GM20000 (cell line): Measurements from ENCODE around the gene GRHL1.
A peak's percentile ranks its signal among the peaks of the same experiment; 100 is the strongest.

Experiments used
- DNase-seq: peaks from one replicate; pipeline ENCODE4 v3.0.0; 2012; ENCODE audit warnings: low spot score
- TF ChIP-seq, protein P1 (sequence below): IDR thresholded peaks from 2 replicates; pipeline ENCODE4 v1.5.1; 2012; ENCODE audit warnings: mild to moderate bottlenecking, control low read depth; ENCODE audit errors: extremely low read depth, missing control alignments

Gene GRHL1

DNA sequence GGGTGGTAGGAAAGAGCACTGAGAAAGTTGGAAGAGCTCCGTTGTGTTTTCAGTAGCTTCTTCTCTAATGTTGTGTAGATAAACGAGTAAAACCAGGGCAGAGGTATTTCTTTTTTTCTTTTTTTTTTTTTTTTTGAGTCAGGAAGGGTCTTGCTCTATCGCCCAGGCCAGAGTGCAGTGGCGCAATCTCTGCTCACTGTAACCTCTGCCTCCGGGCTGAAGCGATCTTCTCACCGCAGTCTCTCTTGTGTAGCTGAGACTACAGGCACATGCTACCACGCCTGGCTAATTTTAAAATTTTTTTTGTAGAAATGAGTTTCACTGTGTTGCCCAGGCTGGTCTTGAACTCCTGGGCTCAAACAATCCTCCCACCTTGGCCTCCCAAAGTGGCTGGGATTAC lies 6.6 kb downstream of the GRHL1 start:
- no peak for DNase-seq

DNA sequence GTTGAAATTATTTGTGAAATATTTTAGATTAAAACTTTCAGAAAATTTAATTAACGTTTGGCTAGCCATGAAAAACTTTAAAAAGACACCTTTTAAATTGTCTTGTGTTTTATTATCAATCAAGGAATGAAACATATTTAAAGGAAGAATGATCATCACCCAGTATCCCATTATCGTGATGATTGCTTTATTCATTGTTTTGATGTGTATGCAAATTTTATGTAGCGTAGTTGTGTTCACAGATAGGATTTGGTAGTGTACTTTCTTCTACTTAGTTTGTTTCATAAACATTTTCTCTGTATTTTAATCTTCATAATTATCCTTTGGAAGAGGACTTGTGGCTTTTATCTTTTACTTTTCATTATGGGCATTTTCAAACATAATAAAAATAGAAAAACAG lies 7.8 kb downstream of the GRHL1 start:
- no peak for DNase-seq
- TF ChIP-seq, protein P1, sequence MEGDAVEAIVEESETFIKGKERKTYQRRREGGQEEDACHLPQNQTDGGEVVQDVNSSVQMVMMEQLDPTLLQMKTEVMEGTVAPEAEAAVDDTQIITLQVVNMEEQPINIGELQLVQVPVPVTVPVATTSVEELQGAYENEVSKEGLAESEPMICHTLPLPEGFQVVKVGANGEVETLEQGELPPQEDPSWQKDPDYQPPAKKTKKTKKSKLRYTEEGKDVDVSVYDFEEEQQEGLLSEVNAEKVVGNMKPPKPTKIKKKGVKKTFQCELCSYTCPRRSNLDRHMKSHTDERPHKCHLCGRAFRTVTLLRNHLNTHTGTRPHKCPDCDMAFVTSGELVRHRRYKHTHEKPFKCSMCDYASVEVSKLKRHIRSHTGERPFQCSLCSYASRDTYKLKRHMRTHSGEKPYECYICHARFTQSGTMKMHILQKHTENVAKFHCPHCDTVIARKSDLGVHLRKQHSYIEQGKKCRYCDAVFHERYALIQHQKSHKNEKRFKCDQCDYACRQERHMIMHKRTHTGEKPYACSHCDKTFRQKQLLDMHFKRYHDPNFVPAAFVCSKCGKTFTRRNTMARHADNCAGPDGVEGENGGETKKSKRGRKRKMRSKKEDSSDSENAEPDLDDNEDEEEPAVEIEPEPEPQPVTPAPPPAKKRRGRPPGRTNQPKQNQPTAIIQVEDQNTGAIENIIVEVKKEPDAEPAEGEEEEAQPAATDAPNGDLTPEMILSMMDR = no peak

More for the DNA sequence above, 6.6 kb downstream of the GRHL1 start:
- TF ChIP-seq, protein P1 = no peak

DNA sequence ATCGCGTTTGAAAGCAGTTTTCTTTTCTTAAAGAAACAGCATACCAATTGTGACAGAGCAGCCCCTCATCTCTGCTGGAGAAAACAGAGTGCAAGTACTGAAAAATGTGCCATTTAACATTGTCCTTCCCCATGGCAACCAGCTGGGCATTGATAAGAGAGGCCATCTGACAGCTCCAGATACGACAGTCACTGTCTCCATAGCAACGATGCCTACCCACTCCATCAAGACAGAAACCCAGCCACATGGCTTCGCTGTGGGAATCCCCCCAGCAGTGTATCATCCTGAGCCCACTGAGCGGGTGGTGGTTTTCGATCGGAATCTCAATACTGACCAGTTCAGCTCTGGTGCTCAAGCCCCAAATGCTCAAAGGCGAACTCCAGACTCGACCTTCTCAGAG lies 9.5 kb downstream of the GRHL1 start:
- TF ChIP-seq, protein P1 = no peak
- no peak for DNase-seq

DNA sequence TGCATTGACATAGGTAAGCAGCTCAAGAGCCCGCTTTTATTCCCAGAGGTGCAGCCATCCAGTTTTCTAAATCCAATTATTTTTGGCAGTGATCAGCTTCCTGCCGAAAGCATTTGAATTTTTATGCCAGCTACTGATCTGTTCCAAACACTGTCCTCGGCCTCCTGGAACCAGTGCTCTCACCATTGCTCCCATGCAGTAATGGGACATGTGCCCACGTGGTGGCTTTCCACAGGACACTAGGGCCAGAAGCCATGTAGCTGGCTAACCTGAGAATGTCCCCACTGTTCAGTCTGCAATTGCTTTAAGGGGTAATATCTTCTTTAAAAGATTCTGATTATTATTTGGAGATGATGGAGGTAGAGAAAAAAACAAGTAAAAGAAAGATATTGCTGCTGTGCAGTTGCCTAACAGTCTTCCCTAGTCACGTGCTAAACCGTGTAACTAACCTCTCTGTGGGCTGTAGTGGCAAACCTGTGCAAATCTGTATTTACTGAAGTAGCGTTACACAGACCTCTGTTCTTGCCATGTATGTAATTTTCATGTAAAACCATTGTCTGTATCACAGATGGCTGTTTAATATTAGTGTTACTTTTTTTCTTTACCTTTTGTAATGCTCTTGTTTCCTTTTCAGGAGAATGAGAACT lies 13.0 kb downstream of the GRHL1 start:
- TF ChIP-seq, protein P1 = no peak
- no peak for DNase-seq

DNA sequence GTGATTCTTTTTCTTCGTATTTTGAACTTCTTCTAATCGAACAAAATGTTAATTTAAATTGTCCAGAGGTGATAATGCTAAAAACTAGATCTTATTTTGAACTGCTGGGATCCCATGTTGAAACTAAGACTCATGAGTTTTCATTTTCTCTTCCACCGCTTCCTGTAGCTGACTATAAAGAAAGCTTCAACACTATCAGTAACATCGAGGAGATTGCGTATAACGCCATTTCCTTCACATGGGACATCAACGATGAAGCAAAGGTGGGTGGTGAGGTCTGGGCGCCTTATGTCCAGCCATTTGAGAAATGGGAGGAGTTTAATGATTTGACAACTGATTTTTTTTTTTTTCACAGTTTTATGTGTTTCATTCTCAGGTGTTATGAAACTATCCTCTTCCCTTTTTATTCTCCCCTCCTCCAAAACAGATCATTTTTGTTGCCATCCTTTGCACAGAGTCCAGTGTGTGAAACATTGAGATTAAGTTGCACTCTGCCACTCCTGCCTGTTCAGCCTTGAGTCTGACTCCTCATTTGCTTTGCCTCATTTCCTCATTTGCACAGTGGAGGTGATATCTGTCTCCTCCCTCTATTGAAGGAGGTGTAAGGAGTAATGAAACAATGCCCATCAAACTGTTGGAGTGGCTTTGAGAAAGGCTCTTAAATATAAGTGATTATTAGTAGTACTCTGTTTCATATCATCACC lies 13.8 kb downstream of the GRHL1 start:
- TF ChIP-seq, protein P1 = no peak
- no peak for DNase-seq

DNA sequence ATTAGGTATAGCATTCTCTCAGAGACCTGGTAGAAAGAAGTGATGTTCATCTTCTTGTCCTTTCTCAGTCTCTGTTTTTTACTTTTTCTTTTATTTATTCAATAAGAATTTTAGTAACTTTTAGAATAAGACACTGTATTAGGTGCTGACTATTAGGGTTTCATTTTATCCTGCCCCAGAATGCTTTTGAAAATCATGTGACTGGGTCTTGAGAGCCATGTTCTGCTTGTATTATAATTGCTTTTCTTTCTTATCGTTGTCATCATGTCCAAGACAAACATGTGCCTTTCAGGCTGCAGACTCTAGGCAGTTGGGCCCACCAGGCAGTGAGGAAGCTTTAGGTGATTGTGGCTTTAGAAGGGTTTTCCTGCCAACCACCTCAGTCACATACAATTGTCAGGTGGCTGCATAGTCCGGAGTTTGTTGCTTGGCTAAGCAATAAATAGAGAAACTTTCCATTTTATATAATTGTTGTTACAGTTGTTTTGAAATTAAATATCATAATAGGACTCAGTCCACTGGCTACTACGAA lies 15.1 kb downstream of the GRHL1 start:
- TF ChIP-seq, protein P1 = no peak
- no peak for DNase-seq

DNA sequence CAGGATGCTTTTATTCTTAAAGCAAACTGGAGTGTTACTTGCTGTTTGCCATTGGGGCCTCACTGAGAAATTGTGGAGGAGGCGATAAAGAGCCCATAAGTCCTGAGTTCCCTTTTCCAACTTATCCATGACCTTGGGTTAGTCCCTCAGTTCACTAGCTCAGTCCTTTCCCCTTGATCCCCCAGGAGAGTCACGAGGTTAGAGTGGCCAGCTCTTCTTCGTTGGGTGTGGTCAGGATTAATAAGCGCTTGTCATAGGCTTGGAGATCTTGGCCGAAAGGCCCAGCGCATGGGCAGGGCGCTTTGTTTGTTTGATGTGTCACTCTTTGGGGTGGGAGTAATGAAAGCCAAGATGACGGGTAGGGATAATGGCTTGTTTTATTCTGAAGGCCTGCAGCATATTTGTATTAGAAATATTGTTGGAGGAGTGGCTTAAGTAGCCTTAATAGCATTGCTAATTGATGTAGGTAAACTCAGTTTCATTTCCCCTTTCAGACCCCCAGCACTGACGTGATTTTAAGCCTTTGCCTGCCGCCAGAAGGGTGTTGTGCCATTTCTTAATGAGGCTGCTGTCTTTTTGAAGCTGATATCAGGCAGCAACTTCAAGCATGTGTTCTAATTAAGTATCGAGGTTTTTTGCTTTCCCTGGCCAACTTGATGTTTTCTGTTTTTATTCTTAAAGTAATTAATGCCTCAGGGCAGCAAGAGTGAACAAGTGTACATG lies 15.7 kb downstream of the GRHL1 start:
- TF ChIP-seq, protein P1 = no peak
- peak; percentile 45 for DNase-seq
